Kasumi-1 (cell line): Measurements from ENCODE around the gene DTNBP1.

Experiments used
- DNase-seq, 2 experiments: peaks; one replicate each; lab custom pipeline; 2025; lab: John Stamatoyannopoulos, UW

Gene DTNBP1

GRCh38 chr6:15531973-15532372 is 130.9 kb downstream of the DTNBP1 start:
- DNase-seq = no peak

- no peak for DNase-seq
Measured at GRCh38 chr6:15530411-15530810, 132.4 kb downstream of the DTNBP1 start.

- no peak for DNase-seq
Measured at GRCh38 chr6:15528870-15529269, 134.0 kb downstream of the DTNBP1 start.

GRCh38 chr6:15527838-15528617 is 134.8 kb downstream of the DTNBP1 start:
- no peak for DNase-seq

GRCh38 chr6:15526212-15526701 is 136.6 kb downstream of the DTNBP1 start:
- DNase-seq = no peak

- no peak for DNase-seq
Measured at GRCh38 chr6:15524861-15525401, 137.9 kb downstream of the DTNBP1 start.

- no peak for DNase-seq
Measured at GRCh38 chr6:15523679-15524630, 138.9 kb downstream of the DTNBP1 start.

GRCh38 chr6:15522856-15523529 is 139.8 kb downstream of the DTNBP1 start:
- no peak for DNase-seq

- DNase-seq = peak in 1 of 2 experiments; percentile 9
Measured at GRCh38 chr6:15522427-15522826, 140.4 kb downstream of the DTNBP1 start.

- DNase-seq = no peak
Measured at GRCh38 chr6:15522026-15522425, 140.8 kb downstream of the DTNBP1 start.

- no peak for DNase-seq
Measured at GRCh38 chr6:15521582-15521981, 141.2 kb downstream of the DTNBP1 start.

- DNase-seq = no peak
Measured at GRCh38 chr6:15520626-15521203, 142.1 kb downstream of the DTNBP1 start.

GRCh38 chr6:15519681-15520080 is 143.1 kb downstream of the DTNBP1 start:
- DNase-seq = no peak

- no peak for DNase-seq
Measured at GRCh38 chr6:15518878-15519277, 143.9 kb downstream of the DTNBP1 start.

- DNase-seq = no peak
Measured at GRCh38 chr6:15518057-15518456, 144.8 kb downstream of the DTNBP1 start.

- DNase-seq = no peak
Measured at GRCh38 chr6:15517600-15517999, 145.2 kb downstream of the DTNBP1 start.

- DNase-seq = no peak
Measured at GRCh38 chr6:15516923-15517560, 145.8 kb downstream of the DTNBP1 start.

GRCh38 chr6:15516378-15516777 is 146.4 kb downstream of the DTNBP1 start:
- DNase-seq = no peak

- no peak for DNase-seq
Measured at GRCh38 chr6:15515660-15516375, 147.0 kb downstream of the DTNBP1 start.

GRCh38 chr6:15515226-15515625 is 147.6 kb downstream of the DTNBP1 start:
- DNase-seq = no peak
